IPS-NIHi7 (cell line): ENCODE data around the gene PHGDH.
"Not testable (repeated sequence)": the region's sequence is repeated elsewhere in the genome, so short reads cannot be mapped to it uniquely, and the experiment has no call there.

Source experiments
- DNase-seq: peaks from one replicate; pipeline ENCODE4 v3.0.0; 2012; ENCODE audit warnings: mixed read lengths; ENCODE audit errors: extremely low spot score

The PHGDH gene

GRCh38 chr1:119762953-119763352, 51.2 kb downstream of the PHGDH start:
- DNase-seq, result no peak

- no peak for DNase-seq
Measured at GRCh38 chr1:119764220-119764619, 52.5 kb downstream of the PHGDH start.

DNA sequence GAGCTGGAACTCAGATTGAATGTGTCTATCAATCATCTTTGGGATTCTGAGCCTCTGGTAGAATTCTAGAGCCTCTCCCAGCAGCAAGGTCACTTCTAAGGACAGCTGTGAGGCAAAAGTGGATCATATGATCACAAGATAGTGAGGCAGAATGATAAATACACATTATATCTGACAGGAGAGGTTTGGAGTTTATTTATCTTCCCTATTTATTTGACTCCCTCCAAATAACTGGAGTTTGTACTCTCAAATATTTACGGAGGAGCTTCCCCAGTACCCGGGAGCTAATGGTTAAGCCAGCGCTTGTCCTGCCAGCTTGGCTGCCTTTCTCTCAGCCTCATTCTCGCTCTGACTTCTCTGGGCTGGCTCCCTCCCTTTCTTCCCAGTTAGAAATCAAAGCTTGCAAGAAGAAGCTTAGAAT, 54.6 kb downstream of the PHGDH start:
- no peak for DNase-seq

- DNase-seq, result no peak
Measured at GRCh38 chr1:119767486-119767885, 55.8 kb downstream of the PHGDH start.

GRCh38 chr1:119768778-119769177, 57.0 kb downstream of the PHGDH start, which contains the start of gene HMGCS2:
TSS of gene HMGCS2 (minus strand) at chr1:119768905. CDS start at chr1:119768844, 61 bp downstream.
- no peak for DNase-seq

GRCh38 chr1:119771016-119771415, 59.3 kb downstream of the PHGDH start:
- DNase-seq, result no peak

DNA sequence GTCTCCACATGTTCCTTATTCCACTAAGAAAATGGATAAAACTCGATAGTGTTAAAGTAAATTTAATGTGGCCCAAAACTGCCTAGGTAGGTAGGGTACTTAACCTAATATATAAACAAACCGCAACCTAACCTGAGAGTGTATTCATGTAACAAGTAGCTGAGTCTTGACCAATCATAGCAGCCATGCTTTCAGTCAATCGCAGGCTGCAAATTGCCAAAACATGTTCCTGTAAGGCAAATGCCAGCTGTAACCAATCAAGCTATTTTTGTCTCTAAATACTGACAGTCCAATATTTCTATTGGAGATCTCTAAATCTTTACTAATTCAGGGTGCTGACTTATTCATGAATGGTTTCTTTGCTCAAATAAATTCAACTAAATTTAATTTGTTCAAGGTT, 60.0 kb downstream of the PHGDH start:
- DNase-seq, result no peak

DNA sequence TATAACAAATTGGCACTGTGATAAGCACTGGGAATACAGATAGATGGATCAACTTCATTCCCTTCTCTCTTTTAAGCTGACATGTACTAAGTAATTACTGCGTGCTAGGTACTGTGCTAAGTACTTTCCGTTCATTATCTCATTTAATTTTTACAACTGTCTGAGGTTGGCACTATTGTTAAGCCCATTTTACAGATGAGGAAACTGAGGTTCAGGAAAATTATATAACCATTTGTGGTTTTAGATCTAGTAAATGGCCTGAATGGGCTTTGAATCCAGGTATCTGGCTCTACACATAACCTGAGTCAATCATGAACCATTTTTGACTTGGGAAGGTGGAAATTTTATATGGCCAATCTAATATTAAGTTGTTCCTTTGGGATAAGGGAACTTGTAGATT, 60.6 kb downstream of the PHGDH start:
- no peak for DNase-seq

- DNase-seq, result peak; percentile 46
Measured at GRCh38 chr1:119773711-119774241, 62.0 kb downstream of the PHGDH start.

- DNase-seq, result no peak
Measured at GRCh38 chr1:119774746-119775490, 63.2 kb downstream of the PHGDH start.

DNA sequence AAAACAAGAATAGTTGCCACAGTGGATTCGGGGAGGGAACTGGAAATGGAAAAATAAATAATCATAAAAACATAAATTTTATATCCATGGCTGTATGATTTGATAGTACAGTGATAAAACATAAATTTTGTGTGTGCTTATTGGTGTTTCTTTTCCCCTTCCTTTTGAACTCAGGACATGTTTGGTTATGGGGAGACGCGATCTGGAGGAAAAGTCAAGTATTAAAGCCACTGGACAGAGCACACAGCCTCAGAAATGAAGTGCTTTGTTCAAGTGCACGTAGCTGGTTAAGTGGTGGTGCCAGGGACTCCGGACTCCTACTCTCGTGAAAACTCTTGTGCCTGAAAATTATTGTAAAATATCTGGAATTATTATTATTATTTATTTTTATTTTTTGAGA, 66.6 kb downstream of the PHGDH start:
- DNase-seq, result no peak

GRCh38 chr1:119778886-119779560, 67.3 kb downstream of the PHGDH start:
- no peak for DNase-seq

- no peak for DNase-seq
Measured at GRCh38 chr1:119779869-119780356, 68.2 kb downstream of the PHGDH start.

DNA sequence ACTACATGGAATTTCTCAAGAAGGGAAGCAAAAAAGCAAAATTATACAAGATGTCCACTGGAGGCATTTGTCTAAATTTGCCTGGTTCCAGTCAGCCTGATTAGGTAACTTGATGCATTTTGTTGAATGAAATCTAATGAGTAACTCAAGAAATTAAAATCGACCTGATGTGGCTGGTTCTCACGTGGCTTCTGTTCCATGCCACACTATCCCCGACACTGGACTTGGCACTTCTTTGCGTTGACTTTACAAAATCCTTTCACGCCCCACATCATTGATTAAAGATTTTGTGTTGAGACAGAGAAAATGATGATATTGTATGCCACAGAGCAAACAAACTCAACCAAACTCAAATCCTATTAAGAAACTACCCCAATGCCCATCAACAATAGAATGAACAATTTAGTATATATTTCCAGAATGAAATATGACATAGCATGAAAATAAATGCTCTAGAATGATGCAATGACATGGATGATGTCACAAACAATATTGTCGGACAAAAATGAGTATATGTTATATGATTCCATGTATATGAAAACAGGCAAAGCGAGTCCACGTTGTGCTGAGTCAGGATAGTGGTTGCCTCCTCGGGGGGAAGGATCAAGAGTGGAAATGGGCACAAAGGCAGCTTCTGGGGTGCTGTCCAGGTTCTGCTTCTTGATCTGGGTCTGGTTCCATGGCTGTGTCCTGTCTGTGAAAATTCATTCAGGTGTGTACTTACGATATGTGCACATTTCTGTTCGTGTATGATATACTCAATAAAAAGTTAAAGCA, 69.9 kb downstream of the PHGDH start:
- no peak for DNase-seq

GRCh38 chr1:119782631-119783325, 71.0 kb downstream of the PHGDH start:
- no peak for DNase-seq

- DNase-seq, result no peak
Measured at GRCh38 chr1:119783354-119784185, 71.8 kb downstream of the PHGDH start.

DNA sequence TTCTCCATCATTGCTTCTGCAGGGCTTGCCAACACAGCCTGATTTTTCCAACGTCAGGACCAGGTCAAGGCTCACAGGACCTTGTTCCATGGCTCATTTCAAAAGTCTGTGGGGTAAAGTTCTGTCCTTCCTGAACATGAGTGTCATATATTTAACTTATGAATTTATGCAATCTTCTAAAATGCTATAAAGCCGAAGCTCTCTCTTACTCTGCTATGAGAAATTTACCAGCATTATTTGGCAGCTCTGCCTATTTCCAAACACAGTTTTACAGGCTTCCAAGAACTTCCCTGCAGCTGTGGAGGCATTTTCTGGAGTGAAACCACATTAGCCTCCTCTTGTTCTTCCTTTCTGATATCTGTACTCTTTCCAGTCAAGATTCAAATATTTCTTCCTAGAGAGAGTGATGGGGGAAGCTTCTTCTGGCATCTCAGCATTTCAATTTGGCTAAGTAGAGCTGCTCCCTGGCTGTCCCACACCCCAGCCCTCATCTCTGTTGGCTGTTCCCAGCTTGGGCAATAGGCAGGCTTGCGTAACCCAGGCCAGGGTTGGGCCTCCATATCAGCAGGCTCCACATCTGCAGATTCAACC, 72.6 kb downstream of the PHGDH start:
- DNase-seq, result no peak

- not testable (repeated sequence) for DNase-seq
Measured at GRCh38 chr1:119786046-119786445, 74.3 kb downstream of the PHGDH start.

GRCh38 chr1:119786473-119787050, 74.8 kb downstream of the PHGDH start:
- DNase-seq, result not testable (repeated sequence)

DNA sequence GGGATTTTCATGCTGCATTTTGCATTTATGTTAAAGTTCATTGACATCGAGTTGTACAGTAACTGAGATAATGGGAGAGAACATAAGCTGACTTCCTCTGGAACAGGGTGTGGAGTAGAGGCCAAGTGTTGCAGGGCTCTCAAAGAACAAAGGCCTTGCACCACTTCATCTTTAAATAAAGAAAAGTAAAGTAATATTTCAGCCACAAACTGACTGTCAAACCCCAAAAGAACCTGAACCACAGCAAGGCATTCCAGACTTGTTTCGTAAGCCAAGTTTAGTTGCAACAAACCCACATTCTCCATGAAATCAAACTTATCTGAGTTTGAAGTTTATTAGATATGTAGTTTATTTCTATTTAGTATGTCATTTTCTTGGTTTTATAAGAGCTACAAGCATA, 76.0 kb downstream of the PHGDH start:
- DNase-seq, result no peak
